Stimulated activated CD8-positive, alpha-beta memory T cell treated with anti-CD3 and anti-CD28 coated beads, Interleukin-15, amount 100 ng/mL, for 1 hour (primary cell): ENCODE results near the gene RAPGEF2.
"Not testable (repeated sequence)": the region's sequence is repeated elsewhere in the genome, so short reads cannot be mapped to it uniquely, and the experiment has no call there.

Experiments used
- DNase-seq: peaks from one replicate; pipeline ENCODE4 v3.0.0-alpha.2; 2020; ENCODE audit warnings: low read depth

RAPGEF2 gene

DNA sequence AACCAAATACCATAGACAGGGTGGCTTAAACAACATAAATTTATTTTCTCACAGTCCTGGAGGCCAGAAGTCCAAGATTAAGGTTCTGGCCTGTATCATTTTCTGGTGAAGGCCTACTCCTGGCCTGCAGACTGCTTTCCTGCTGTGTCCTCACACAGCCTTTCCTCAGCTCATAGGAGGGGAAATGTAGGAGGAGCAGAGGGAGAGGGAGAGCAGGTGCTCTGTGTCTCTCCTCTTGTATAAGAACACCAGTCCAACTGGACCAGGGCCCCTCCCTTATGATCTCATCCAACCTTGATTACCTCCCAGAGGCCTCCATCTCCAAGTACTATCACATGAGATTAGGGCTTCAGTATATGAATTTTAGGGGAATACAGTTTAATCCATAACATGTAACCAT lies 34.3 kb downstream of the RAPGEF2 start:
- DNase-seq = no peak

DNA sequence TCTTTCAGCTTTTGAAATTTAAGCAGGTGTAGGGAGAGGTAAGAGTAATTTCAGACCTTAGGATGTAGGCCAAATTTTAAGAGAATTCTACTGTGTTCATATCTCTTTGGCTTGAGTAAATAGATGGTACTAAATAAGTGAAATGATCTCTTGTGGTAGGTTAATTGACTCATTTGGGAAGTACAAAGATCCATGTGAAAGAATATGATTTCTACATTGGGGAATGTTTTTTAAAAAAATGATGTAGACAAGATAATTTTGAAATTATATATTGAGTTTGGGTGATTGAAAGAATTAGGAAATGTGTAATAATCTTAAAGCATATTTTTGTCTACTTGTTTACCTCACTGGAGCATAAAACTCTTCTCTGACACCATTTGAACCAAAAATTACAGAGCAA lies 35.6 kb downstream of the RAPGEF2 start:
- no peak for DNase-seq

DNA sequence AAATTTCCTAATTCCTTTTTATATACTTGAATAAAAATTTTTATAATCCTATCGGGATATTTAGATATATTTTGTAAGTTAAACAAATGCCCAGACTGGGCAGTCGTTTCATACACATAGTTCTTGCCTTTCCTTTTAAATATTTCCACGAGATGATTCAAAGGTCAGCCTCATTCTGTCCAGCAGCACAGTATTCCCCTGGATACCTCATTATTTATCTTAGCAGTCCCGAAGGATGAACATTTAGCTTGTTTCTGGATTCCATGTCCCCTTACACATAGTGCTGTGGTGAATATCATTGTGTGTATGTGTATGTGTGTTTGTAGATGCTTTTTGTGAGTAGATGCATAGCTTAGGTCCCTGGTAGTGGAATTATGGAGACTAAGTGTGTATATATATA lies 38.3 kb downstream of the RAPGEF2 start:
- no peak for DNase-seq

DNA sequence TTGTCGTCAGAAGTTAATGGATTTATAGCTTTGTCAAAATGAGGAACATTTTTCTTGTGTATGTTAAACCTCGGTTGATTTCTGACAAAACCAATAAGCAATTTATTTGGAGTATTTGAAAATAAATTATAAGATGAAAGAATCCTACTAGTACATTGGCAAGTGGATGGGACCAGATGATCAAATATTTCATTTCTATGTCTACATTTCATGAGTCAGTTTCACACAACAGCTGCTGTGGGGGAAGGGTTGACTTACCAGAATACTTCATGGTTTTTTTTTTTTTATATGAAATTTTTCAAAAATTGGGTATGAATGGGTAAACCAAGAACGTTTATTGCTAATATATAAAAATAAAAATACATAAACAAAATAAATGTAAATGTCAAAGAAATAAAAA lies 39.4 kb downstream of the RAPGEF2 start:
- DNase-seq = no peak

DNA sequence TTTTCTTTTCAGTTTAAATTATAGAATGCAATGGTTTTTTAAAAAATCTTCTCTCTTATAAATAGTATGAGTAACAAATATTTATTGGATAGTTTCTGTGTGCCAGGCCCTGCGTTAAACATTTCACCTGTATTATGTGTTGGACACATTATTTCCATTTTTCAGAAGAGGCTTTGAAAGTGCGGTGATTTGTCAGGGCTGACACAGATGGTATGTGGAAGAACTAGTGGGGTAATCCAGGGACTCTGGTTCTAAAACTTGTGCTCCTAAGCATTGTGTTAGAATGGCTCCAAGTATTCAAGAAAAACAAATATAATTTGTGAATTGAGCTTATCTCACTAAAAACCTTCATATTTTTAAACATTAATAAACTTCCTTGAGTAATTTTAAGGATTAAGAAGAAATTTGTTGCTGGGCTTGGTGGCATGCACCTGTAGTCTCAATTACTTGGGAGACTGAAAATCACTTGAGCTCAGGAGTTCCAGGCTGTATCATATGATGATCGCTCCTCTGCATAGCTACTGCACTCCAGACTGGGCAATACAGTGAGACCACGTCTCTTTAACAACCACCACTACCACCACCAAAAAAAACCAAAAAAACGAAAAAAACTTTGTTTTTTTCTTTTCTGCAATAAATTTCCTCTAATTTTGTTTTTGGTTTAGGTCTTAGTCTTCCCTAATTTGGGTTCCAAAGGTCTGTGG lies 40.0 kb downstream of the RAPGEF2 start:
- no peak for DNase-seq

DNA sequence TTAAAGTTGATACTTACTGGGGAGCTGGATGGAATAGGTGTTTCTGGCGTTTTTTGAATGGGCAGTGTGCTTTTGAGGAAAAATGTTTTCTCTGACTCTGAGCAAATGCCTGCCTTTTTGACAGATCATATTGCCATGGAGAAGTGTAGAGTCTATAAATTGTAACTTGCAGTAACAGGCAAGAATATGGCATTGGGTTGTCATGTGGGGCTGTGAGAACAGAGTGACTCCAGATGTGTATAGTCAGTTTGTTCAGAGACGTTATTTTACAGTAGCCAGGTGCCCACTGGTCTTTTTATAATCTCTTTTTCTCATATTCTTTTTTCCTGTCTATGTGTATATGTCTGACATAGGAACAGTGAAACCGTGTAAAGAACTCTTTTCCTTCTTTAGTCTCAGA lies 40.8 kb downstream of the RAPGEF2 start:
- no peak for DNase-seq

DNA sequence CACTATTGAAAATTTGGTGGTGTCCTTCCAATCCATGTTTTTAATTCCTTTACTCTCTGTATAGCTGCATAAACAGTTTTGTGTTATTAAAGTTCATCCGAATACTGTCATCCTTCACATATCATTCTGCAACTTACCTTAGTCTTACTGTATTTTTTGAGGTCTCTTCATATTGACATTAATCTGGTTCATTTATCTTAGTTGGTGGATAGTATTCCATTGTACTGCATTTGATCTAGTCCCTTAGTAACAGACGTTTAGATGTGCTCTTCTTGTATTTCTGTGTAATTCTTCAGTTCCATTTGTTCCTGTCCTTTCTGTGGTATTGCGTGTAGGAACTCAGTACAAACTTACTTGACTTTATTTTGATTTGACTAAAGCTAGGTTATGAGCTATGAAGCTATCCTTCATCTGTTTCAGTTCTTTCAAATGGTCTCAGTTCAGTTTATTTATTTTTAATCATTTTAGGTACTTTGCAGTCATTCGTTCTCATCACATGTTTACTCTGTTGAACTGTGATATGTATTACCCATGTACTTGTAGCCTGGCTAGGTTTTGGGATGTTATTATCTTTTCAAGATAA lies 41.3 kb downstream of the RAPGEF2 start:
- DNase-seq = no peak

DNA sequence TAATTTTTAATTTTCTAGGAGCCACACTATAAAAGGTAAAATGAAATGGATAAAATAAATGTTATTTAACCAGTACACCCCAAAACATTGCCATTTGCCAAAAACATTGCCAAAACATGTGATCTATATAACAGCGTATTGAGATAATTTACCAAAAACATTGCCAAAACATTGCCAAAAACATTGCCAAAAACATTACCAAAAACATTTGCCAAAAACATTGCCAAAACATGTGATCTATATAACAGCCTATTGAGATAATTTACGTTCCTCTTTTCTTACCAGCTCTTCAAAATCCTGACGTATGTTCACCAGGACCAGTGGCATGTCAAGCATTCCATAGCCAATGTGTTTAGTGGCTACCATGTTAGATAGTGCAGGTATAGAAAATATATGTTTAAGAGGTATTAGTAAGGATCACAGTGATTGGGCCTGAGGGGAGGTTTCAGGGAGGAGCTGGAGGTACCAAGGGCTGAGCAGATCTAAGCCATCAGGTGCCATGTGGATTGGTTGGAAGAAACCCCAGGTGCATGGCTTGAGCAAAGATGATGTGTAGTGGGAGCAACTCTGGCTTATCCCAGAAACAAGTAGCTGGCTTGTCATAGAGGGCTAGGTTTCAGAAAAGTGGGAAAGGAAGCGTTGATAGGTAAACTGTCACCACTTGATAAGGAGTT lies 42.6 kb downstream of the RAPGEF2 start:
- no peak for DNase-seq

DNA sequence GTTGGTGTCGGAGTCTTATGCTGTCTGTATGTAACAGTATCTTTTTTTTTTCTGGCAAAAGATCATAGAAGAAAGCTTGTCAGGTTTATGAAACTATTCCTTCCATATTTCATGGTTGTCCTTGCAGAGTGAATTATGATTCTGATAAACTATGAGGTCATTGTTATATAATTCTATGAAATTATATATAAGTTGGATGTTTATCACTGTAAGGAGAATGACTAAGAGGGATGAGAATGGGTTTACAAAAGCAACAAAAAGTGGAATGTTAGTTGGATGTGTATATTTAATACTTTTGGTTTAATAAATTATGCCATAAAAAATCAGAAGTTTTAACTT lies 43.1 kb downstream of the RAPGEF2 start:
- no peak for DNase-seq

DNA sequence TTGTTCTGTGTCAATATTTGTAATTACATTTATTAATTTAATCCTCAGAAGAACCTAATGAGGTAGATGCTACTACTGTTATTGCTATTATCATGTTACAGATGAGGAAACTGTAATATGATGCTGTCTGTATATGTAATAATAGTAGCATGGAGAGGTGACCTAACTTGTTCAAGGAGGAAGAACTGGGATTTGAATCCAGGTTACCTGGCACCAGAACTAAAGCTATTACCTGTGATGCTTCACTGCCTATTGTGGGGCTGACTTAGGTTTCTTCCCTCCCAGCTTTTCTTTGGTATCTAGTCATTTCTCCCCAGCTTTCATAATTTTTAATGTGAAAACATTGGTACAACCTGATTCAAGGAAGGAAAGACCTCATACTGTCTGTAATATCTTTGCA lies 43.6 kb downstream of the RAPGEF2 start:
- no peak for DNase-seq

DNA sequence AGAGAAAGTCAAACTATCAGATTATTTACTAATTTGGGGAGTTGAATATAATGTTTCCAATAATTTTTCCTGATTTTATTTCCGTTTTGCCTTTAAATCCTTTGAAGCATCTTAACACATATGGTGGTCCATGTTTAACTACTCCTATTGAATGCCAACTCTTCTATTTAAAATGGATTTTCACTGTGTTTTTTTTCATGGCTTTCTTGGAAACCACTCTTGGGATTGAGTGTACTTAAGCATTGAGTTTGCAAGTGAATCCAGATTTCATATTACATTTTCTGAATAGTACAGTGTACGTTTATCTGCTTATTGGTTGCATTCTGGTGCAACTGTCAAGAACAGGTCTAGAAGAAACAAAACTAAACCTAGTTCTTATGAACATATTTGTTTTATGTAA lies 45.6 kb downstream of the RAPGEF2 start:
- DNase-seq = no peak

DNA sequence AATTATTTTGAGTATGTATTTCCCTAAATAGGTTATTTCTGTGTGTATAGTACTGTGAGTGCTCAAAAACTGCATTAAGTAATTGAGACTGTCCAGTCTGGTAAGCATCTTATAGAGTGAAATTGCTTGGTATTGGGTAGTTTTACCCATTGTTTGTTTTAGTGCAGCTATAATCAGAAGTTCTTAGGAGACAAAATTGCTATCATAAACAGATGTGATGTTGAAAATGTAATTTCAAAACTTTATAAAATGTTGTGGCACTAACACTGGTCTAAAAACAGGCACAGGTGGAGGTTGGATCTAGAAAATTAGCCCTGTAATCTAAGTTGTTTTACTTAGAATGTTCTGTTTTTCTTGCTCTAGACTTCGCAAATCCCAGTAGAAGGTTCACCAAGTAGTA lies 46.8 kb downstream of the RAPGEF2 start:
- DNase-seq = no peak

DNA sequence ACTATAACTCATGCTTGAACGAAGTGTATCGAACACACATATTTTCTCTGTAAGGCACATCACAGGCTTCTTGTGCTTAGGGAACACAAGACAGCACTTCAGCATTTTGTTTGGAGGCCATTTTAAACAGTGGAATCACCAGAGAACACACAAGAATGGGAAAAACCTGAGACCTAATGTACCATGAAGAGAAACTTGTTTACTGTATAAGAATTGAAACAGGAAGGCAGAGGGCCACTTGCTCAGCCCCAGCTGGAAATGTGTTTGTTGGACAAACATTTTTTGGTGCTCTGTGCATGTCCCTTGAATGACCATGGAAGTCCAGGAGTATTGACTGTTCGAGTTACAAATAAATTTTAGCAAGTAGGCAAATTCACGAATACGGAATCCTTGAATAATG lies 47.5 kb downstream of the RAPGEF2 start:
- DNase-seq = no peak

DNA sequence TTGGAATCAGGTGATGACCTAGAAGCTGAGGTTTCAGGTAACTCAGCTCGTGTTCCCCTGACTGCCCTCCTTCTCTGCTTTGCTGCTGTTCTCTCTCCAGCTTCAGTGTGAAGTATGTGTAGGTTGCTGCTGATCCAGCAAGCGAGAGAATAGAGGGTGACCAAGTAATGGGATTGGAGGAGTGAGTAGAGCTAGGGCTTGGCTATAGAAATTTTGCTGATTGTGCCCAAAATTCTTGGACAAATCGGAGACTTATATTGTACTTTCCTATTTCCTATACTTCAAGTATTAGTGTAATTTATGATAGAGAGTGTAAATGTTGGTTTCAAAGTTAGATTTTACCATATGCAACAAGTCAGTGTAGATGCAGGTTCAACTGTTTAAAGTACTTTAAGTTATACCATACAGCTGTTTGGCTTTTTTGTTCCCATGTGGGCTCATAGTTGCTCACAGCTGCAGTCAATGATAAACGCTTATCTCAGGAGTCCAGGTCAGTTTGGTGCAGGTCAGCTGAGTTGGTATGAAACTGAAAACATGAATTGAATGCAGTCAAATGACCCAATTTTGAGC lies 48.0 kb downstream of the RAPGEF2 start:
- no peak for DNase-seq

DNA sequence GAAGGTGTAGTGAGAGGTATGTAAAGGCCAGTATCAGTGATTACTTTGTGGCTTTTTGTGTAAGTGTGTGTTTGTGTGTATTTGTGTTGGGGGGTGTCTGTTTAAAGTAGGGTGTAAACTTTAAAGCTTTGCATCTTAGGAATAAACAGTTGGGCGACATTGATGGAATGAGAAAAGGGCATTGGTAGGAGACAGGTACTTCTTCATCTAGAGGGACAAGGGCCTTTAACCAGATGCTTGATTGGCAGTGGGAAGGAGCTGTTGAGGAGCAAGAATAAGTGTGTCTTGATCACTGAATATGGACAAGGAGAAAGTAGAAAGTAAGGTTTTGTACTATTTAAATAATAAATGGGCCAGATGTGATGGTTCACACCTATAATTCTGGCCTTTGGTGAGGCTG lies 48.8 kb downstream of the RAPGEF2 start:
- no peak for DNase-seq

DNA sequence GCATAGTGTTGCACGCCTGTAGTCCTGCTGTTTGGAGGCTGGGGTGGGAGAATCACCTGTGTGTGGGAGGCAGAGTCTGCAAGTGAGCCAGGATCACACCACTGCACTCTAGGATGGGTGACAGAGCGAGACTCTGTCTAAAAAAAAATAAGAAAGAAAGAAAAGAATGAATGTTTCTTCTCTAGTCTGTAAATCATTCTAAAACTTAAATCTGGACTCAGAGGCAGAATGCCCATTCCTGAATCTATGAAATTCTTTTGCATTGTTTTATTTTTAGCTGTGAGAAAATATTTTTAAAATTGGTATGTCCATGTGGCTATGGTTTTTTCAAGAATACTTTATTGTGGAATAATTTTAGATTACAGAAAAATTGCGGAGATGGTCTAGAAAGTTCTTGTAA lies 49.3 kb downstream of the RAPGEF2 start:
- no peak for DNase-seq

DNA sequence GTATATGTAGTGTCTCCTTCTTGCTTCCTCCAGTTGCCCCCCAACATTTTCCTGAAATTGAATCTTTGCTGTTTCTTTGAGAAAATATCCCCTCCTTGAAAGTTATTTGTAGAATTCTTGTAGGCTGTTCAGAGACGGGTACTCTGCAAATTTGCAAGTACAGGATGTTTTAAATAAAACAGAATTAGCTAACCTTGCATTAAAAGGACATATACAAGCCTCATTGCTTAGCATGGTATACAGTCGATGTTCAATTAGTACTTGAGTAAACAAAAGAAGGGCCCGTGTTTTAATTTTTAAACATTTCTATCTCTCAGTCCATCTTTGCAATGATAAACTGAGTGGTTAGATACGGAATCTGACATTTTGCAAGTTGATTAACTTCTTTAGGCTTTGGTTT lies 50.8 kb downstream of the RAPGEF2 start:
- no peak for DNase-seq

DNA sequence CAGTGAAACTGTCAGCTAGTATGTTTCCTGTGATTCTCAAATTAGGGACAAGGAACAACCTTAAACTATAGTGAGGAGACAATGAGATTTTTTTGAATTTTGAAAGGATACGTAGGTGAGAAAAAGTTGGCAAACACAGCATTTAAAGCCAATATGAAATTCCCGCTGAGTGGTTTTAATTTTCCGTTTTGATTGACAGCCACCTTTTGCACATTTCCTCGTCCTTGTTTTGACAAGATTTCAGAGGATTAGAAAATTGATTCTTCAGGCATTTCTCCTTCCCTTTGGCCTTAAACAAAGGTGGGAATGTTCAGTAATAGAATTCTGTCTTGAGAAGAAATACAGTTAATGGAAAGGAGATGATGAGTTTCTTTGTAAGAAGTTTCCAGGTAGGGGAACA lies 52.2 kb downstream of the RAPGEF2 start:
- no peak for DNase-seq

DNA sequence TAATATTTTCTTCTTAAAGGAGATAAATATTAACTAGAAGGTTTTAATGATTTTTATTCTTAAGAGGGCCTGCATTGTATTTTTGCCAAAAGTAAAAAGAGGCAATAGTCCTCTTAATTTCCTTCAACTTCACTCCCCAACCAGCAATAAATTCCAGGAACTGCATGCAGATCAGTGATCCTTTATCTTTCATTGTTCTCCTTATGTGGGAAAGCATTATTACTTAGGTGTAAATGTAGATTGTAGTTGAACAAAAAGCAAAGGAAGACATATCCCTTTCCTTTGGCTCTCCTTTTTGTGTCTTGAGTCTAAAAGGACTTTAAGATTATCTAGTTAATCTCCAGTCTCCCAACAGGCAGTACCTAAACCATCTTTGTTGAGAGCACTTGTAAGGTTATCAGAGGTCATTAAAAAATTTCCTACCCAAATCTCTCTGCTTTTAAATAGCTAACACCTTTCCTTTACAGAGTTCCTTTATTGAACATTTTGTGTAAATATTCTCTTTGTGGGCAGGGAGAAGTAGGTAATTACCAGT lies 55.3 kb downstream of the RAPGEF2 start:
- no peak for DNase-seq

DNA sequence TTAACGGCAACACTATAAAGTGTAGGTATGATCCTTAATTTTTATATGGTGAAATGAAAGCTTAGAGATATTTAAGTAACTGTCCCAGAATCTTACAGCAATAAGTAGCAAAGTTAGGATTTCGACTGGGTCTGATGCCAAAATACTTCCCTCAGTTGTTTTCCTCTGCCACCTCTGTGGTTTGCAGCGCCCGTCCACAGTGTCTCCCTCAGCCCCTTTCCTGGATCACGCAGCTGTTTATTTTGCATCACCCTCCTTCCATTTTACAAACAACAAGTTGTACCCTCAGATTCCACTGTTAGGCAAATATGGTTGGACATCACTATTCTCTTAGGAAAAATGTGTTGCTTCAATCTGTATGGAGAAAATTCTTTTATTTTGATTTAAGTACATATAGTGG lies 56.1 kb downstream of the RAPGEF2 start:
- no peak for DNase-seq

DNA sequence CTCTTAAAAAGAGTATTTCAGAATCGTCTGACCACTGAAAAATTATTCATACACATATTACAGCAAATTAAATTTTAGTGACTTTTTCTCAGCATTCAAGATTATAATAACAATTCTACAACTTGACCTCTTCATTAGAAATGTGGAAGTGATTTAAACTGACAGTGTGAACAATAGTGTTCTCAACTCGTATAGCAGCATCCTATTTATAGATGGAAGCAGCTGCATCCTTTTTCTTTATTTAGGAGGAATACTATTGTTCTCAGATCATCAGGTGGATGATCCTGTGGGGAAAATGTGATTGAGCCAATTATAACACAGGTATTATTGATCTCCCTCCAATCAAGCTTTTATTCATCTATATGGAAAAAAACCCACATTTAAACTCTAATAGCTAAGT lies 56.7 kb downstream of the RAPGEF2 start:
- no peak for DNase-seq

DNA sequence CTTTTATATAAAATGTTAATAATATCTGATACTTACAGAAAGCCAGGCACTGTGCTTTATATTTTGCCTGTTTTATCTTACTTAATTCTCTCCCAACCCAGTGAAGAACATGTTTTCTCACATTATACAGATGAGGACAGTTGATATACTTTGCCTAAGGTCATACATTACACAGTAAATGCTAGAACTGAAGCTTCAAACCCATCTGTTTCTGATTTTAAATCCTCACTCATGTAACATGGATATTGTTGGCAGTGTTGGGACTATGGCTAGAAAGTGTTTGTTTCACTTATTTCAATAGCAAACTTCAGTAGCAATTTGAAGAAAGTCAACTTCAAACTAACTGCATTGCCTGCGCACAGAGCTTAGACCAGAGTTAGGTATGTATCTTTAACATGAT lies 57.4 kb downstream of the RAPGEF2 start:
- DNase-seq = no peak

DNA sequence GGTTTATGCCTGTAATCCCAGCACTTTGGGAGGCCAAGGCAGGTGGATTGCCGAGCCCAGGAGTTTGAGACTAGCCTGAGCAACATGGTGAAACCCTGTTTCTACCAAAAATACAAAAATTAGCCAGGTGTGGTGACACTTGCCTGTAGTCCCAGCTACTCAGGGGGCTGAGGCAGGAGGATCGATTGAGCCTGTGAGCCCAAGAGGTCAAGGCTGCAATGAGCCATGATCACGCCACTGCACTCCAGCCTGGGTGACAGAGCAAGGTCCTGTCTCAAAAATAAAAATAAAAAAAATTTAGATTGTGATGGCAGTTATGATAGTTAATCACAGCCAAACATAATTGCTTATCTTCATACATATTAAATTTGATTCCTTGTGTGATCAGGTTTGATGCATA lies 58.6 kb downstream of the RAPGEF2 start:
- DNase-seq = not testable (repeated sequence)
